HepG2 (cell line): ENCODE measurements around the gene UBL4B. TPM values are rescaled to one million over a fixed set of nuclear protein-coding genes. Genes with fewer than 3 reads are reported as not detected.

Experiments
- ADNP ChIP-seq: sonication (generic); formaldehyde crosslinking; IDR thresholded peaks from 2 replicates; pipeline ENCODE4 v1.4.0; 2020; ENCODE audit warnings: missing genetic modification reagents
- ARNTL ChIP-seq: sonication (generic); formaldehyde crosslinking; IDR thresholded peaks from 2 replicates; pipeline ENCODE4 v1.4.0; 2020; ENCODE audit warnings: mild to moderate bottlenecking, missing genetic modification reagents
- CBX2 ChIP-seq, 2 experiments: fragments of 200-600 bp in 1 of 2; sonication (generic); formaldehyde crosslinking in 1 of 2; IDR thresholded peaks; 2 replicates each; pipeline versions ENCODE4 v1.7.0 to v1.8.1; 2018 to 2022; ENCODE audit warnings: low read depth in 2 of 2, low read length in 1 of 2, mild to moderate bottlenecking in 1 of 2, missing genetic modification reagents in 1 of 2
- DPF2 ChIP-seq: sonication (generic); formaldehyde crosslinking; IDR thresholded peaks from 2 replicates; pipeline ENCODE4 v1.4.0; 2020; ENCODE audit warnings: mild to moderate bottlenecking, low read depth, missing genetic modification reagents, borderline replicate concordance
- ELF3 ChIP-seq: IDR thresholded peaks from 2 replicates; pipeline ENCODE4 v1.6.1; 2016; ENCODE audit warnings: missing genetic modification reagents, missing compliant biosample characterization
- EZH2 ChIP-seq: conservative IDR thresholded peaks from 2 replicates; pipeline ENCODE4 v1.6.1; 2012; ENCODE audit warnings: mild to moderate bottlenecking, low read depth, low read length, moderate library complexity
- HOXA3 ChIP-seq: sonication (generic); formaldehyde crosslinking; IDR thresholded peaks from 2 replicates; pipeline ENCODE4 v1.5.0; 2020; ENCODE audit warnings: missing genetic modification reagents
- IKZF5 ChIP-seq: IDR thresholded peaks from 2 replicates; pipeline ENCODE4 v1.6.1; 2018; ENCODE audit warnings: missing genetic modification reagents, mild to moderate bottlenecking, missing compliant biosample characterization
- NR2C2 ChIP-seq: sonication (generic); formaldehyde crosslinking; IDR thresholded peaks from 2 replicates; pipeline ENCODE4 v1.4.0; 2020; ENCODE audit warnings: missing genetic modification reagents, mild to moderate bottlenecking, moderate library complexity, borderline replicate concordance
- NR3C1 ChIP-seq: sonication (generic); formaldehyde crosslinking; IDR thresholded peaks from 2 replicates; pipeline ENCODE4 v1.4.0; 2020; ENCODE audit warnings: missing genetic modification reagents
- YEATS4 ChIP-seq: sonication (generic); formaldehyde crosslinking; IDR thresholded peaks from 2 replicates; pipeline ENCODE4 v1.4.0; 2020; ENCODE audit warnings: missing genetic modification reagents, borderline replicate concordance
- ZNF205 ChIP-seq: IDR thresholded peaks from 2 replicates; pipeline ENCODE4 v1.6.1; 2018; ENCODE audit warnings: missing biosample characterization, missing genetic modification reagents
- ZNF33B ChIP-seq: sonication (generic); formaldehyde crosslinking; IDR thresholded peaks from 2 replicates; pipeline ENCODE4 v1.5.1; 2020; ENCODE audit warnings: mild to moderate bottlenecking, missing genetic modification reagents
- ZNF564 ChIP-seq: sonication (generic); formaldehyde crosslinking; IDR thresholded peaks from 2 replicates; pipeline ENCODE4 v1.8.1; 2023; ENCODE audit warnings: mild to moderate bottlenecking, missing genetic modification reagents
- ZNF619 ChIP-seq: sonication (generic); formaldehyde crosslinking; IDR thresholded peaks from 2 replicates; pipeline ENCODE4 v1.4.0; 2020; ENCODE audit warnings: mild to moderate bottlenecking, missing genetic modification reagents
- ZNF652 ChIP-seq: IDR thresholded peaks from 2 replicates; pipeline ENCODE4 v1.6.1; 2016; ENCODE audit warnings: low read depth, borderline replicate concordance
- polyA plus RNA-seq, 8 experiments: library from polyadenylated mRNA; depleted of rRNA in 3 of 8; stranded (reverse) in 7 of 8; unstranded in 1 of 8; fragments of >200 nt; fragmentation: Illumina TruSeq in 4 of 8; extraction: Trizol in 4 of 8; gene quantifications; 2 replicates each; pipeline versions ENCODE4 v1.2.1 to v1.2.3, GENCODE V29; 2011 to 2016; ENCODE audit warnings: low read depth in 4 of 8, missing spikeins in 1 of 8, mixed read lengths in 1 of 8; ENCODE audit not compliant: insufficient read depth in 1 of 8
- total RNA-seq, 5 experiments: library from RNA; depleted of rRNA; stranded (reverse); fragments of >200 nt; fragmentation: Illumina TruSeq; extraction: Trizol; gene quantifications; 2 replicates each; pipeline ENCODE4 v1.2.3, GENCODE V29; 2016; ENCODE audit warnings: low read depth in 1 of 5
- TF ChIP-seq, protein P1 (sequence below): sonication (generic); formaldehyde crosslinking; IDR thresholded peaks from 2 replicates; pipeline ENCODE4; 2020; ENCODE audit warnings: missing genetic modification reagents, mild to moderate bottlenecking, borderline replicate concordance
- TF ChIP-seq, protein P2 (sequence below): IDR thresholded peaks from 2 replicates; pipeline ENCODE4 v1.6.1; 2016; ENCODE audit warnings: missing compliant biosample characterization, missing genetic modification reagents, borderline replicate concordance
- TF ChIP-seq, protein P3 (sequence below): sonication (generic); formaldehyde crosslinking; IDR thresholded peaks from 2 replicates; pipeline ENCODE4 v1.4.0; 2020; ENCODE audit warnings: missing genetic modification reagents
- TF ChIP-seq, protein P4 (sequence below): sonication (generic); formaldehyde crosslinking; IDR thresholded peaks from 2 replicates; pipeline ENCODE4 v1.5.0; 2020; ENCODE audit warnings: missing genetic modification reagents, mild to moderate bottlenecking, borderline replicate concordance
- TF ChIP-seq, protein P5 (sequence below): sonication (generic); formaldehyde crosslinking; IDR thresholded peaks from 2 replicates; pipeline ENCODE4 v1.9.0; 2022; ENCODE audit warnings: low read depth, missing genetic modification reagents

Gene UBL4B
- total and polyA plus RNA-seq, 2 of the 13 experiments (the other 11 are each of a cell fraction or from before 2014, with no cell fraction given), result not detected

- TF ChIP-seq, protein P1, sequence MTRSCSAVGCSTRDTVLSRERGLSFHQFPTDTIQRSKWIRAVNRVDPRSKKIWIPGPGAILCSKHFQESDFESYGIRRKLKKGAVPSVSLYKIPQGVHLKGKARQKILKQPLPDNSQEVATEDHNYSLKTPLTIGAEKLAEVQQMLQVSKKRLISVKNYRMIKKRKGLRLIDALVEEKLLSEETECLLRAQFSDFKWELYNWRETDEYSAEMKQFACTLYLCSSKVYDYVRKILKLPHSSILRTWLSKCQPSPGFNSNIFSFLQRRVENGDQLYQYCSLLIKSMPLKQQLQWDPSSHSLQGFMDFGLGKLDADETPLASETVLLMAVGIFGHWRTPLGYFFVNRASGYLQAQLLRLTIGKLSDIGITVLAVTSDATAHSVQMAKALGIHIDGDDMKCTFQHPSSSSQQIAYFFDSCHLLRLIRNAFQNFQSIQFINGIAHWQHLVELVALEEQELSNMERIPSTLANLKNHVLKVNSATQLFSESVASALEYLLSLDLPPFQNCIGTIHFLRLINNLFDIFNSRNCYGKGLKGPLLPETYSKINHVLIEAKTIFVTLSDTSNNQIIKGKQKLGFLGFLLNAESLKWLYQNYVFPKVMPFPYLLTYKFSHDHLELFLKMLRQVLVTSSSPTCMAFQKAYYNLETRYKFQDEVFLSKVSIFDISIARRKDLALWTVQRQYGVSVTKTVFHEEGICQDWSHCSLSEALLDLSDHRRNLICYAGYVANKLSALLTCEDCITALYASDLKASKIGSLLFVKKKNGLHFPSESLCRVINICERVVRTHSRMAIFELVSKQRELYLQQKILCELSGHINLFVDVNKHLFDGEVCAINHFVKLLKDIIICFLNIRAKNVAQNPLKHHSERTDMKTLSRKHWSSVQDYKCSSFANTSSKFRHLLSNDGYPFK (CRISPR knock-in tag), result no peak
- no peak for TF ChIP-seq NR3C1 (CRISPR knock-in tag)
- peak; percentile 68; the same call in 1 of the 2 replicates for TF ChIP-seq ZNF564
- no peak for TF ChIP-seq IKZF5 (CRISPR knock-in tag)
- no peak for TF ChIP-seq ZNF205 (CRISPR knock-in tag)
- TF ChIP-seq, protein P2, sequence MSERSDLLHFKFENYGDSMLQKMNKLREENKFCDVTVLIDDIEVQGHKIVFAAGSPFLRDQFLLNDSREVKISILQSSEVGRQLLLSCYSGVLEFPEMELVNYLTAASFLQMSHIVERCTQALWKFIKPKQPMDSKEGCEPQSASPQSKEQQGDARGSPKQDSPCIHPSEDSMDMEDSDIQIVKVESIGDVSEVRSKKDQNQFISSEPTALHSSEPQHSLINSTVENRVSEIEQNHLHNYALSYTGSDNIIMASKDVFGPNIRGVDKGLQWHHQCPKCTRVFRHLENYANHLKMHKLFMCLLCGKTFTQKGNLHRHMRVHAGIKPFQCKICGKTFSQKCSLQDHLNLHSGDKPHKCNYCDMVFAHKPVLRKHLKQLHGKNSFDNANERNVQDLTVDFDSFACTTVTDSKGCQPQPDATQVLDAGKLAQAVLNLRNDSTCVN, result no peak
- no peak for TF ChIP-seq DPF2
- TF ChIP-seq, protein P3, sequence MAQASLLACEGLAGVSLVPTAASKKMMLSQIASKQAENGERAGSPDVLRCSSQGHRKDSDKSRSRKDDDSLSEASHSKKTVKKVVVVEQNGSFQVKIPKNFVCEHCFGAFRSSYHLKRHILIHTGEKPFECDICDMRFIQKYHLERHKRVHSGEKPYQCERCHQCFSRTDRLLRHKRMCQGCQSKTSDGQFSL, result 0 out of 2 replicates have a peak, but pooled peaks have one; percentile 28
- no peak for TF ChIP-seq HOXA3 (CRISPR knock-in tag)
- TF ChIP-seq, protein P4, sequence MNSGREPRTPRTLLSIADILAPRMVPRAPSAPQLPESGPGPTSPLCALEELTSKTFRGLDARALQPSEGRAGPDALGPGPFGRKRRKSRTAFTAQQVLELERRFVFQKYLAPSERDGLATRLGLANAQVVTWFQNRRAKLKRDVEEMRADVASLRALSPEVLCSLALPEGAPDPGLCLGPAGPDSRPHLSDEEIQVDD (CRISPR knock-in tag), result no peak
- TF ChIP-seq ZNF619 (CRISPR knock-in tag), result no peak
- TF ChIP-seq ZNF652 (CRISPR knock-in tag), result no peak
- TF ChIP-seq NR2C2 (CRISPR knock-in tag), result no peak
- TF ChIP-seq ADNP (CRISPR knock-in tag), result no peak
- TF ChIP-seq ELF3, result peak; percentile 79
- peak; percentile 75; the same call in 1 of the 2 replicates for TF ChIP-seq CBX2 (IDR thresholded peaks at IDR 0.05; ENCODE audit: low read depth, low read length)
- TF ChIP-seq CBX2 (CRISPR knock-in tag; IDR thresholded peaks at IDR 0.05; ENCODE audit: low read depth), result no peak
- no peak for TF ChIP-seq YEATS4 (CRISPR knock-in tag)
- TF ChIP-seq, protein P5, sequence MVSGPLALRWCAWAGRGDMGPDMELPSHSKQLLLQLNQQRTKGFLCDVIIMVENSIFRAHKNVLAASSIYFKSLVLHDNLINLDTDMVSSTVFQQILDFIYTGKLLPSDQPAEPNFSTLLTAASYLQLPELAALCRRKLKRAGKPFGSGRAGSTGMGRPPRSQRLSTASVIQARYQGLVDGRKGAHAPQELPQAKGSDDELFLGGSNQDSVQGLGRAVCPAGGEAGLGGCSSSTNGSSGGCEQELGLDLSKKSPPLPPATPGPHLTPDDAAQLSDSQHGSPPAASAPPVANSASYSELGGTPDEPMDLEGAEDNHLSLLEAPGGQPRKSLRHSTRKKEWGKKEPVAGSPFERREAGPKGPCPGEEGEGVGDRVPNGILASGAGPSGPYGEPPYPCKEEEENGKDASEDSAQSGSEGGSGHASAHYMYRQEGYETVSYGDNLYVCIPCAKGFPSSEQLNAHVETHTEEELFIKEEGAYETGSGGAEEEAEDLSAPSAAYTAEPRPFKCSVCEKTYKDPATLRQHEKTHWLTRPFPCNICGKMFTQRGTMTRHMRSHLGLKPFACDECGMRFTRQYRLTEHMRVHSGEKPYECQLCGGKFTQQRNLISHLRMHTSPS, result no peak
- no peak for TF ChIP-seq ARNTL
- TF ChIP-seq EZH2, result peak; percentile 64; the same call in 1 of the 2 replicates
- TF ChIP-seq ZNF33B, result no peak
Measured at GRCh38 chr1:110084227-110085078, 27.8 kb upstream of the UBL4B start (continued).
